Tibial artery (tissue), 4 donors: Measurements from ENCODE around the gene SLC9A5.

Source experiments
- DNase-seq, 2 donors: peaks; one replicate each; pipeline ENCODE4 v3.0.0-alpha.2; 2019
- H3K27ac ChIP-seq, 2 donors: fragments of 200-600 bp; sonication (generic) in 1 of 2; 1 replicate in 1 of 2; 2 replicates in 1 of 2; pipeline ENCODE4 v1.5.1; 2018 to 2019; ENCODE audit warnings: mild to moderate bottlenecking in 1 of 2
- H3K27me3 ChIP-seq, 2 donors: fragments of 200-600 bp; sonication (generic) in 1 of 2; one replicate each; pipeline versions ENCODE4 v1.5.1 to v1.6.0; 2016 to 2019
- H3K36me3 ChIP-seq, 3 donors: fragments of 200-600 bp; sonication (generic) in 2 of 3; one replicate each; pipeline ENCODE4 v1.5.1; 2016 to 2019; ENCODE audit warnings: mild to moderate bottlenecking in 2 of 3
- H3K4me1 ChIP-seq, 4 donors: fragments of 200-600 bp; sonication (generic) in 2 of 4; 1 replicate in 3 of 4; 2 replicates in 1 of 4; pipeline ENCODE4 v1.5.1; 2016 to 2019
- H3K4me3 ChIP-seq, 2 donors: fragments of 200-600 bp; sonication (generic) in 1 of 2; 1 replicate in 1 of 2; 2 replicates in 1 of 2; pipeline ENCODE4 v1.5.1; 2018 to 2019; ENCODE audit warnings: mild to moderate bottlenecking in 2 of 2
- H3K9me3 ChIP-seq, 3 donors: fragments of 200-600 bp; sonication (generic) in 1 of 3; one replicate each; pipeline ENCODE4 v1.5.1; 2016 to 2019
- CTCF ChIP-seq, 2 experiments: fragments of 200-600 bp in 1 of 2; fragments of 450-650 bp in 1 of 2; IDR thresholded peaks; one replicate each; pipeline ENCODE4 v1.5.1; 2017 to 2019; ENCODE audit warnings: antibody characterized with exemption in 2 of 2, mild to moderate bottlenecking in 1 of 2, moderate library complexity in 1 of 2
- intact Hi-C: fragments of 100-400 bp; cut with DNase I; formaldehyde crosslinking; loops from one replicate; pipeline ENCODE4 v1.15.0; 2023; ENCODE audit warnings: low total_unique reads

The SLC9A5 gene

GRCh38 chr16:67228905-67229304 is 19.9 kb upstream of the SLC9A5 start:
- H3K4me1 ChIP-seq, result peaks cover 0 to 26% (median 16%) of the 10 kb centered on the region in 4 donors
- H3K27ac ChIP-seq, result no peak overlapping the region
- TF ChIP-seq CTCF (IDR thresholded peaks at IDR 0.05), result no peak
- H3K9me3 ChIP-seq, result no peaks in the 10 kb centered on the region
- intact Hi-C loops, result loop anchor here (2.0 kb wide), 1 partner anchor 16 kb away; no protein-coding TSS in a partner anchor
- DNase-seq, result no peak
- no peaks in the 10 kb centered on the region for H3K27me3 ChIP-seq
- no peak overlapping the region for H3K4me3 ChIP-seq
- peaks cover 21 to 50% (median 49%) of the 10 kb centered on the region in 3 donors for H3K36me3 ChIP-seq

DNA sequence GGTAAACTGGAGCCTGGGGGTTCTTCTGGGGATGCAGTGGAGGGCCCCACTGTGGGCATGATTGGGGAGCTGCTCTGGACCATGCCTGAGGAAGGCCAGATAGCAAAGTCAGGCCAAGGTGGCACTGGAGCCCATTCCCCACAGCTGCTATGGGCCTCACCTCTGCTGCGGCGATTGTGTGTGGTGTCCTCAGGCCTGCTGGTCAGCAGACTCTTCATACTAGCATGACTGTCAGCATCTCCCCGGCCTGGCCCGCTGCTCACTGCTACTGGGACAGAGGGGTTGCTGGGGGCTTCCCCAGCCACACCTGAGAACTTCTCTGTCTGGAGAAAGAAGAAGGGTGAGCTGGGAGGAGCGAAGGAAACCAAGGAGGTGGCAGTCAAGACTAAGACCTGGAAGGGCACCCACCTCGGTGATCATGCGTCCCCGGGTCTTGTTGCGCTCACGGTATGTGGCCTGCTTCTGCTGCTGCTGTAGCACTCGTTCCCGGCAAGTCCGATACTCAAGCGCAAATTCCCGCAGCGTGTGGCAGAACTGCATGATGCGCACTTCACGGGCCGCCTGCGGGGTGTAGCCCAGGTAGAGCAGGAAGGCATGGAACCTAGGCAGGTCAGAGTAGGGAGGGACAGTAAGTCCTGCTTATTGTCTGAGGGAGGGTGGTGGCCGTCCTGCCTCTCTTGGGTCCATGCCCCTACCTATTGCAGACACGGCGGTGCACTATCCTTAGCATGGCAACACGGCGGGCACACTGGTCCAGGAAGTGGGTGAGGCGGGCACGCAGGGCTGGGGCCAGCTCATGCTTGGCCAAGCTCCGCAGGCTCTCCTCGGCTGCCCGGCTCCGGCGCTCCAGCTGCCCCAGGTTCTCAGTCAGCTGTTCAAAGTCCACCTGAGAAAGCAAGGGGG is 18.6 kb upstream of the SLC9A5 start:
- DNase-seq, result peak in 1 of 2 donors; percentile 18
- H3K36me3 ChIP-seq, result peaks cover 26 to 60% (median 56%) of the 10 kb centered on the region in 3 donors

DNA sequence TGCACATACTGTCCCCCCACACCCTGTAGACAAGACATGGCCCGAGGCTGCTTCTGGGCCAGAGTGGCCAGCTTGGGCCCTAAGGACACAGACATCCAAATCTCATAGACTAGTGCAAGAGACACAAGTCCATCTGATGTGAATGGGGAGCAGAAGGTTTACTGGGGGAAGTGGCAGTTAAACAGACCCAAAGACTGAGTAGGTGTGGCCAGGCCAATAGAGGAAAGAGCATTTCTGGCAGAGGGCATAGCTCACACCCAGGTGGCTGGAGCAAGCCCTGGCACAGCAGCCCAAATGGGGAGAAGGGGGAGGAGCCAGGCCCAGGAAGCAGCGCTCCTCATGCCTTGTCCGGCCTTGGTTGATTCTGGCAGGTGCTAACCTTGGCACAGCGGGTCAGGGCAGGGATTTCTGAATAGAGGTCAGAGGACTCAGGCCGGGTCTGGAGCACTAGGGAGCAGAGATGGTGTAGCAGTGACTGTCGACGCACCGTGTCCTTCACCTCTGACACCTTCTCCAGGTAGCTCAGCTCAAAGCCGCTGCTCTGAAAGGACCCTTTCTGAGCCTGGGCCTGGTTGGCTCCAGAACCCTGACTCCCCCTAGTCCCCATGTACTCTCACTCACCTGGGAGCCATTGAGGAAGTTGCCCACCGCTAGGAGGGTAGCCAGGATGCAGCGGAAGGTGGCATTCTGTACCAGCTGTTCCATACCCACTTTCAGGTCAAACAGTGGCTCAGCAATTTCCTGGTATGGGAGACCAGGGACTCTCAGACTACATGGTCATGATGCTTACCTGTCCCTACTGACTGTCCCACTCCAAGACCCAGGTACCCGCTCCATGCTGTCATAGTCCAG is 17.7 kb upstream of the SLC9A5 start:
- DNase-seq, result no peak
- Histone ChIP-seq H3K4me1 (peaks cover 0 to 21% (median 14%) of the 10 kb centered on the region in 4 donors), H3K36me3 (peaks cover 26 to 69% (median 62%) of the 10 kb centered on the region in 3 donors), H3K27me3 (no peaks in the 10 kb centered on the region), H3K27ac (no peak overlapping the region), H3K9me3 (no peaks in the 10 kb centered on the region), H3K4me3 (no peak overlapping the region)
- intact Hi-C loops, result no loop called here
- TF ChIP-seq CTCF (IDR thresholded peaks at IDR 0.05), result no peak

More for the DNA sequence above, 18.6 kb upstream of the SLC9A5 start:
- TF ChIP-seq CTCF (IDR thresholded peaks at IDR 0.05), result no peak
- H3K27me3 ChIP-seq, result no peaks in the 10 kb centered on the region
- intact Hi-C loops, result loop anchor here (2.0 kb wide), 1 partner anchor 15 kb away; no protein-coding TSS in a partner anchor
- H3K4me3 ChIP-seq, result no peak overlapping the region
- no peak overlapping the region for H3K27ac ChIP-seq
- H3K9me3 ChIP-seq, result no peaks in the 10 kb centered on the region
- H3K4me1 ChIP-seq, result peaks cover 0 to 26% (median 16%) of the 10 kb centered on the region in 4 donors

- DNase-seq, result no peak
- no peak overlapping the region for H3K4me3 ChIP-seq
- no peak for TF ChIP-seq CTCF (IDR thresholded peaks at IDR 0.05)
- no peaks in the 10 kb centered on the region for H3K27me3 ChIP-seq
- peaks cover 31 to 89% (median 83%) of the 10 kb centered on the region in 3 donors for H3K36me3 ChIP-seq
- no peaks in the 10 kb centered on the region for H3K9me3 ChIP-seq
- peaks cover 0 to 1% (median 0%) of the 10 kb centered on the region in 4 donors for H3K4me1 ChIP-seq
- no peak overlapping the region for H3K27ac ChIP-seq
- intact Hi-C loops, result no loop called here
Measured at GRCh38 chr16:67233596-67233995, 15.2 kb upstream of the SLC9A5 start.

DNA sequence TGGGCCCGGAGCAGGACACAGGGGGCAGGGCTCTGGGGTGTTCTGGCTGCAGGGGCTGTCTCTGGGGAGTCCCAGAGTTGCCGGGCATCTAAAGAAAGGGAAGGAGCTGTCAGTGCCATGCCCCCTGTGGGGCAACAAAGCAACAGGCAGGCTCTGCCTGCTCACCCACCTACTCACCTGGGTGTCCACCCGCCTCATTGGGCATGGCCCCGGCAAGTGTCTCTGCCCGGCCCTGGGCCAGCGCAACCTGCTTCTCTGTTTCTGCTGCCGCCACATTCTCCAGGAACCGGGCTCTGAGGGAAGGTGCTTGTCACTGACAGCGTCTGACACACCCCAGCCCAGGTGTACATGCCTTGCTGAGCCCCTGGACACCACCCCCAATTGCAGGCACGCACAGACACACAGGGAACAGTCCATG is 14.6 kb upstream of the SLC9A5 start:
- no peaks in the 10 kb centered on the region for H3K27me3 ChIP-seq
- peaks cover 25 to 89% (median 83%) of the 10 kb centered on the region in 3 donors for H3K36me3 ChIP-seq
- TF ChIP-seq CTCF (IDR thresholded peaks at IDR 0.05), result no peak
- no peaks in the 10 kb centered on the region for H3K4me1 ChIP-seq
- H3K9me3 ChIP-seq, result no peaks in the 10 kb centered on the region
- no peak overlapping the region for H3K27ac ChIP-seq
- intact Hi-C loops, result no loop called here
- no peak for DNase-seq
- H3K4me3 ChIP-seq, result no peak overlapping the region
